GM12878 (cell line): ENCODE results near the gene DNTTIP2. TPM values are rescaled to one million over a fixed set of nuclear protein-coding genes. Genes with fewer than 3 reads are reported as not detected.

Experiments
- ATAC-seq: fragments of 200-7000 bp; cut with Tn5 transposase; 3 replicates; pipeline ENCODE4 v1.9.1; 2020; ENCODE audit warnings: mild to moderate bottlenecking, moderate library complexity
- BruUV-seq: library from RNA; stranded (reverse); fragments of 400-500 nt; replicated peaks from 2 replicates; lab custom pipeline; 2021; lab: Mats Ljungman, UMichigan
- CTCF ChIA-PET: fragments of 300-600 bp; sonication (Branson Sonifier 250); formaldehyde crosslinking; extraction: SDS; loops from one replicate; lab custom pipeline; 2021; ENCODE audit warnings: inconsistent platforms; lab: Yijun Ruan, JAX
- POLR2A ChIA-PET: fragments of 350-600 bp; formaldehyde crosslinking; extraction: SDS; loops from one replicate; lab custom pipeline; 2021; ENCODE audit warnings: inconsistent platforms; lab: Charles Lee
- RAD21 ChIA-PET: fragments of 300-600 bp; sonication (Branson Sonifier 250); formaldehyde crosslinking; loops from one replicate; lab custom pipeline; 2023; ENCODE audit warnings: antibody characterized with exemption; ENCODE audit not compliant: unreplicated experiment; lab: Charles Lee
- SMC1A ChIA-PET: fragments of 300-600 bp; sonication (Branson Sonifier 250); formaldehyde crosslinking; loops from one replicate; lab custom pipeline; 2023; ENCODE audit not compliant: unreplicated experiment, uncharacterized antibody; lab: Charles Lee
- DNase-seq: peaks from one replicate; pipeline ENCODE4 v3.0.0-alpha.2; 2011; ENCODE audit warnings: low read depth, low spot score
- FAIRE-seq: peaks from 3 replicates; lab custom pipeline; 2011; peaks lifted over from hg19 to GRCh38; lab: Jason Lieb, UNC
- H2AFZ ChIP-seq: 2 replicates; pipeline ENCODE4 v1.6.0; 2011; ENCODE audit warnings: low read depth, low read length, control low read depth; ENCODE audit not compliant: control insufficient read depth
- H3K27ac ChIP-seq: 2 replicates; pipeline ENCODE4 v1.5.1; 2011; ENCODE audit warnings: control low read depth; ENCODE audit not compliant: control insufficient read depth, insufficient read depth
- H3K27me3 ChIP-seq, 2 experiments: replicated peaks in 1 of 2; 2 replicates each; pipeline versions ENCODE4 v1.6.0 to v1.6.1; 2011; ENCODE audit warnings: low read length in 1 of 2; ENCODE audit not compliant: control insufficient read depth in 2 of 2, insufficient read depth in 2 of 2
- H3K36me3 ChIP-seq, 2 experiments: 2 replicates each; pipeline ENCODE4 v1.5.1; 2011; ENCODE audit warnings: low read length in 1 of 2; ENCODE audit not compliant: control insufficient read depth in 2 of 2, insufficient read depth in 2 of 2
- H3K4me1 ChIP-seq: 2 replicates; pipeline ENCODE4 v1.6.1; 2011; ENCODE audit warnings: mild to moderate bottlenecking, low read length, moderate library complexity, mixed read lengths; ENCODE audit not compliant: control insufficient read depth, insufficient read depth
- H3K4me2 ChIP-seq: 2 replicates; pipeline ENCODE4 v1.6.0; 2011; ENCODE audit warnings: control low read depth; ENCODE audit not compliant: control insufficient read depth, insufficient read depth
- H3K4me3 ChIP-seq: fragments of 200-600 bp; sonication (generic); 2 replicates; pipeline ENCODE4 v1.5.1; 2016
- H3K79me2 ChIP-seq: 2 replicates; pipeline ENCODE4 v1.6.0; 2011; ENCODE audit warnings: low read length; ENCODE audit not compliant: control insufficient read depth, insufficient read depth
- H3K9ac ChIP-seq: 2 replicates; pipeline ENCODE4 v1.8.0; 2011; ENCODE audit warnings: low read length, control low read depth, mixed read lengths; ENCODE audit not compliant: control insufficient read depth, insufficient read depth
- H3K9me3 ChIP-seq: replicated peaks from 3 replicates; pipeline ENCODE4 v1.5.1; 2011; ENCODE audit warnings: mild to moderate bottlenecking, low read length; ENCODE audit not compliant: control insufficient read depth, insufficient read depth
- H4K20me1 ChIP-seq: 2 replicates; pipeline ENCODE4 v1.6.0; 2011; ENCODE audit not compliant: control insufficient read depth, insufficient read depth
- BMI1 ChIP-seq: fragments of 450-650 bp; IDR thresholded peaks from 2 replicates; pipeline ENCODE4 v1.6.1; 2016; ENCODE audit warnings: mild to moderate bottlenecking, moderate library complexity, borderline replicate concordance
- CBFB ChIP-seq: IDR thresholded peaks from 2 replicates; pipeline ENCODE4 v1.6.1; 2016; ENCODE audit warnings: antibody characterized with exemption, low read depth
- CHD2 ChIP-seq: IDR thresholded peaks from 2 replicates; pipeline ENCODE4 v1.6.1; 2011; ENCODE audit warnings: low read depth, low read length, improper control_type of control experiment, borderline replicate concordance
- FOXK2 ChIP-seq: fragments of 450-650 bp; IDR thresholded peaks from 2 replicates; pipeline ENCODE4 v1.6.1; 2017; ENCODE audit warnings: mild to moderate bottlenecking, moderate library complexity
- GATAD2B ChIP-seq: fragments of 450-650 bp; conservative IDR thresholded peaks from 2 replicates; pipeline ENCODE4 v1.6.1; 2017; ENCODE audit warnings: low read depth, mild to moderate bottlenecking, moderate library complexity
- HCFC1 ChIP-seq: fragments of 150-350 bp; IDR thresholded peaks from 2 replicates; pipeline ENCODE4 v1.6.1; 2014; ENCODE audit warnings: low read length
- HDAC6 ChIP-seq: fragments of 200-600 bp; sonication (generic); IDR thresholded peaks from one replicate; pipeline ENCODE4 v1.8.0; 2017; ENCODE audit warnings: antibody characterized with exemption; ENCODE audit not compliant: unreplicated experiment
- MYC ChIP-seq: IDR thresholded peaks from 2 replicates; pipeline ENCODE4 v1.6.1; 2011; ENCODE audit warnings: mild to moderate bottlenecking, low read length, moderate library complexity, inconsistent platforms; ENCODE audit not compliant: insufficient read depth, insufficient replicate concordance, insufficient read length, severe bottlenecking
- SIX5 ChIP-seq: IDR thresholded peaks from 2 replicates; pipeline ENCODE4 v1.6.1; 2011; ENCODE audit warnings: mild to moderate bottlenecking, low read depth, low read length, moderate library complexity; ENCODE audit not compliant: severe bottlenecking
- SP1 ChIP-seq: IDR thresholded peaks from one replicate; pipeline ENCODE4 v1.6.1; 2011; ENCODE audit warnings: low read depth, low read length
- TBL1XR1 ChIP-seq: IDR thresholded peaks from 2 replicates; pipeline ENCODE4 v1.6.1; 2012; ENCODE audit warnings: low read depth, low read length, improper control_type of control experiment
- ZNF207 ChIP-seq: fragments of 450-650 bp; IDR thresholded peaks from 2 replicates; pipeline ENCODE4 v1.6.1; 2014; ENCODE audit warnings: antibody characterized with exemption, mild to moderate bottlenecking, borderline replicate concordance
- WGBS: methylation state at CpG from one replicate; pipeline ENCODE4 v1.1.6; 2016; ENCODE audit warnings: low lambda C conversion rate; ENCODE audit not compliant: insufficient replicate concordance, insufficient coverage; ENCODE audit errors: missing lambda C conversion rate; 5-methylcytosine and 5-hydroxymethylcytosine counted together
- in situ Hi-C: fragments of 300-500 bp; cut with MboI; formaldehyde crosslinking; loops from 9 replicates; pipeline ENCODE4 v1.14.3; 2018; ENCODE audit warnings: mixed read lengths
- intact Hi-C: fragments of 100-400 bp; cut with micrococcal nuclease; formaldehyde crosslinking; loops from one replicate; pipeline ENCODE4 v1.14.2; 2022; ENCODE audit not compliant: unreplicated experiment
- polyA plus RNA-seq, 11 experiments: library from polyadenylated mRNA; depleted of rRNA in 4 of 11; unstranded in 6 of 11; stranded (reverse) in 5 of 11; fragments of >200 nt; fragmentation: Nextera tagmentation in 4 of 11; fragmentation: Illumina TruSeq in 1 of 11; extraction: Ambion mirVana in 4 of 11; extraction: Trizol in 1 of 11; gene quantifications; 1 replicate in 1 of 11; 2 replicates in 10 of 11; pipeline versions ENCODE4 v1.2.1 to v1.2.3, GENCODE V29; 2011 to 2016; ENCODE audit warnings: inconsistent platforms in 2 of 11, missing spikeins in 2 of 11, low read depth in 1 of 11
- total RNA-seq, 4 experiments: library from RNA; depleted of rRNA in 3 of 4; stranded (reverse); fragments of >200 nt in 3 of 4; fragmentation: Illumina TruSeq in 1 of 4; extraction: Trizol in 1 of 4; gene quantifications; 2 replicates each; pipeline versions ENCODE4 v1.2.1 to v1.2.3, GENCODE V29; 2013 to 2021
- TF ChIP-seq, protein P1 (sequence below): fragments of 450-650 bp; formaldehyde crosslinking; IDR thresholded peaks from 2 replicates; pipeline ENCODE4 v1.4.0; 2022; ENCODE audit warnings: mild to moderate bottlenecking, moderate library complexity
- TF ChIP-seq, protein P2 (sequence below): IDR thresholded peaks from 2 replicates; pipeline ENCODE4 v1.6.1; 2011; ENCODE audit warnings: low read depth, mild to moderate bottlenecking, low read length, moderate library complexity, borderline replicate concordance; ENCODE audit errors: extremely low read depth

DNTTIP2 gene
- total and polyA plus RNA-seq, 10 of the 15 experiments (the other 5 are each of a cell fraction or from before 2014, with no cell fraction given): 34.3 to 99.2 (median 74.9) TPM

DNA sequence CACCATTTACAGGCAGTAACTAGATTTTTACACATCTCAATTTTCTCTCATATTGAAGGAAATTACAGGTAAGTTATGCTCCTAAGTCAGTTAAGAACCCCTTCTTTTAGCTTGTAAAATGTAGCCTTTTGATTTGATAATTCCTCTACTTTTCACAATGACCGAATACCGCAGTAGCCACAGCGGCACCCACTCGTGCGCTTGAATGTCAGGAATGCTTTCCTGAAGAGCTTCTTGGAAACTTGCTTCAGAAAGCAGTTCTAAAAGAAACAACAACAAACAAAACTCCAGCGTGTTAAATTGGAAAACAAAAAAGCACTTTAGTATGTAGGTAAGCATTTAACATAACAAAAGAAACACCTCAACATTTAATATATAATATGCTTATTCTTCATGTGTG lies 9.9 kb upstream of the DNTTIP2 start:
- no peak overlapping the region for H2AFZ ChIP-seq
- H3K27ac ChIP-seq: no peak overlapping the region
- no peak for ATAC-seq
- BruUV-seq: no TSS peak
- no peaks in the 10 kb centered on the region for H4K20me1 ChIP-seq
- RAD21 ChIA-PET: no interaction called here
- TF ChIP-seq SIX5 (no peak), HDAC6 (no peak), GATAD2B (no peak), ZNF207 (no peak), TBL1XR1 (no peak), MYC (no peak), CBFB (no peak), FOXK2 (no peak), SP1 (no peak), HCFC1 (no peak), BMI1 (no peak), CHD2 (no peak)
- TF ChIP-seq, protein P1, sequence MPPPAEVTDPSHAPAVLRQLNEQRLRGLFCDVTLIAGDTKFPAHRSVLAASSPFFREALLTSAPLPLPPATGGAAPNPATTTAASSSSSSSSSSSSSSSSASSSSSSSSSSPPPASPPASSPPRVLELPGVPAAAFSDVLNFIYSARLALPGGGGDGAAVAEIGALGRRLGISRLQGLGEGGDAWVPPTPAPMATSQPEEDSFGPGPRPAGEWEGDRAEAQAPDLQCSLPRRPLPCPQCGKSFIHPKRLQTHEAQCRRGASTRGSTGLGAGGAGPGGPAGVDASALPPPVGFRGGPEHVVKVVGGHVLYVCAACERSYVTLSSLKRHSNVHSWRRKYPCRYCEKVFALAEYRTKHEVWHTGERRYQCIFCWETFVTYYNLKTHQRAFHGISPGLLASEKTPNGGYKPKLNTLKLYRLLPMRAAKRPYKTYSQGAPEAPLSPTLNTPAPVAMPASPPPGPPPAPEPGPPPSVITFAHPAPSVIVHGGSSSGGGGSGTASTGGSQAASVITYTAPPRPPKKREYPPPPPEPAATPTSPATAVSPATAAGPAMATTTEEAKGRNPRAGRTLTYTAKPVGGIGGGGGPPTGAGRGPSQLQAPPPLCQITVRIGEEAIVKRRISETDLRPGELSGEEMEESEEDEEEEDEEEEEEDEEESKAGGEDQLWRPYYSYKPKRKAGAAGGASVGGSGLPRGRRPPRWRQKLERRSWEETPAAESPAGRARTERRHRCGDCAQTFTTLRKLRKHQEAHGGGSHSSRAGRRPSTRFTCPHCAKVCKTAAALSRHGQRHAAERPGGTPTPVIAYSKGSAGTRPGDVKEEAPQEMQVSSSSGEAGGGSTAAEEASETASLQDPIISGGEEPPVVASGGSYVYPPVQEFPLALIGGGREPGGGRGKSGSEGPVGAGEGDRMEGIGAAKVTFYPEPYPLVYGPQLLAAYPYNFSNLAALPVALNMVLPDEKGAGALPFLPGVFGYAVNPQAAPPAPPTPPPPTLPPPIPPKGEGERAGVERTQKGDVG (CRISPR knock-in tag): no peak
- TF ChIP-seq, protein P2, sequence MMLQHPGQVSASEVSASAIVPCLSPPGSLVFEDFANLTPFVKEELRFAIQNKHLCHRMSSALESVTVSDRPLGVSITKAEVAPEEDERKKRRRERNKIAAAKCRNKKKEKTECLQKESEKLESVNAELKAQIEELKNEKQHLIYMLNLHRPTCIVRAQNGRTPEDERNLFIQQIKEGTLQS: no peak
- intact Hi-C loops (no loop called here), in situ Hi-C loops (no loop called here)
- CTCF ChIA-PET: interaction anchor here (1.3 kb wide), 1 partner anchor 10 kb away, joined by 3 read pairs; the partner anchor contains the start of gene DNTTIP2
- H3K79me2 ChIP-seq: no peaks in the 10 kb centered on the region
- WGBS: 96% methylated on average over 6 of the region's 6 CpGs
- no peak overlapping the region for H3K9ac ChIP-seq
- no peaks in the 10 kb centered on the region for H3K27me3 ChIP-seq
- H3K4me3 ChIP-seq: no peak overlapping the region
- no peak overlapping the region for H3K4me2 ChIP-seq
- H3K9me3 ChIP-seq: no peaks in the 10 kb centered on the region
- H3K4me1 ChIP-seq: no peaks in the 10 kb centered on the region
- DNase-seq: no peak
- peaks cover 1 to 5% of the 10 kb centered on the region in 2 experiments for H3K36me3 ChIP-seq
- SMC1A ChIA-PET: interaction anchor here (1.6 kb wide), 1 partner anchor 10 kb away, joined by 4 read pairs; the partner anchor contains the start of gene DNTTIP2
- FAIRE-seq: no peak
- POLR2A ChIA-PET: interaction anchor here (1.1 kb wide), 1 partner anchor 9 kb away, joined by 6 read pairs; the partner anchor contains the start of gene DNTTIP2
